HEK293 (cell line): ENCODE measurements around the gene DCTN3.

Experiments used
- CTCF ChIA-PET: fragments of 350-600 bp; formaldehyde crosslinking; extraction: SDS; loops from one replicate; lab custom pipeline; 2021; ENCODE audit warnings: antibody characterized with exemption; lab: Yijun Ruan, JAX
- POLR2A ChIA-PET: fragments of 300-600 bp; formaldehyde crosslinking; extraction: SDS; loops from one replicate; lab custom pipeline; 2020; ENCODE audit warnings: antibody characterized with exemption, inconsistent platforms; lab: Yijun Ruan, JAX
- H3K27ac ChIP-seq: fragments of 200-500 bp; sonication (Bioruptor generic); 2 replicates; pipeline ENCODE4 v1.5.1; 2014; ENCODE audit warnings: low read depth, low read length, control low read depth, inconsistent platforms; ENCODE audit errors: extremely low read depth
- H3K36me3 ChIP-seq, 2 experiments: fragments of 200-500 bp in 1 of 2; sonication (Bioruptor generic) in 1 of 2; 1 replicate in 1 of 2; 2 replicates in 1 of 2; pipeline ENCODE4 v1.5.1; 2014 to 2017; ENCODE audit warnings: inconsistent platforms in 2 of 2, low read length in 2 of 2; ENCODE audit not compliant: control insufficient read depth in 2 of 2, insufficient read depth in 1 of 2
- H3K4me1 ChIP-seq: fragments of 200-500 bp; sonication (Bioruptor generic); 2 replicates; pipeline ENCODE4 v1.5.1; 2014; ENCODE audit warnings: mild to moderate bottlenecking, low read length, inconsistent platforms; ENCODE audit not compliant: control insufficient read depth, insufficient read depth
- H3K4me3 ChIP-seq: 2 replicates; pipeline ENCODE4 v1.5.1; 2011; ENCODE audit warnings: low read depth, mild to moderate bottlenecking, control low read depth, low read length, moderate library complexity
- H3K9me3 ChIP-seq: fragments of 200-500 bp; sonication (Bioruptor generic); 2 replicates; pipeline ENCODE4 v1.5.1; 2014; ENCODE audit warnings: low read depth, low read length, inconsistent platforms; ENCODE audit not compliant: control insufficient read depth, insufficient read depth
- FEZF1 ChIP-seq: fragments of 450-650 bp; formaldehyde crosslinking; IDR thresholded peaks from 2 replicates; pipeline ENCODE4 v1.5.1; 2016; ENCODE audit warnings: missing biosample characterization, missing genetic modification characterization
- GLIS2 ChIP-seq: fragments of 450-650 bp; formaldehyde crosslinking; IDR thresholded peaks from 2 replicates; pipeline ENCODE4 v1.5.1; 2016; ENCODE audit warnings: missing biosample characterization, missing genetic modification characterization
- IKZF3 ChIP-seq: fragments of 450-650 bp; IDR thresholded peaks from 2 replicates; pipeline ENCODE4 v1.5.0; 2018; ENCODE audit warnings: missing biosample characterization, mild to moderate bottlenecking, missing genetic modification characterization, moderate library complexity
- MEIS1 ChIP-seq: sonication (generic); formaldehyde crosslinking; IDR thresholded peaks from 2 replicates; pipeline ENCODE4 v1.8.1; 2022; ENCODE audit warnings: missing genetic modification reagents, mild to moderate bottlenecking, borderline replicate concordance
- MZF1 ChIP-seq: fragments of 450-650 bp; formaldehyde crosslinking; IDR thresholded peaks from 2 replicates; pipeline ENCODE4 v1.5.1; 2017; ENCODE audit warnings: missing biosample characterization, missing genetic modification characterization, borderline replicate concordance
- ZFP69B ChIP-seq: fragments of 450-650 bp; formaldehyde crosslinking; IDR thresholded peaks from 2 replicates; pipeline ENCODE4 v1.5.1; 2016; ENCODE audit warnings: missing biosample characterization, missing genetic modification characterization
- ZIC2 ChIP-seq: fragments of 450-650 bp; formaldehyde crosslinking; IDR thresholded peaks from 2 replicates; pipeline ENCODE4 v1.5.1; 2016; ENCODE audit warnings: missing biosample characterization, missing genetic modification characterization
- ZNF121 ChIP-seq: fragments of 450-650 bp; formaldehyde crosslinking; IDR thresholded peaks from 2 replicates; pipeline ENCODE4 v1.5.1; 2016; ENCODE audit warnings: missing biosample characterization, missing genetic modification characterization
- ZNF157 ChIP-seq: fragments of 450-650 bp; formaldehyde crosslinking; IDR thresholded peaks from 2 replicates; pipeline ENCODE4 v1.5.1; 2016; ENCODE audit warnings: missing biosample characterization, missing genetic modification characterization
- ZNF211 ChIP-seq: fragments of 450-650 bp; formaldehyde crosslinking; IDR thresholded peaks from 2 replicates; pipeline ENCODE4 v1.5.1; 2016; ENCODE audit warnings: low read depth, missing biosample characterization, missing genetic modification characterization
- ZNF223 ChIP-seq: fragments of 450-650 bp; formaldehyde crosslinking; IDR thresholded peaks from 2 replicates; pipeline ENCODE4 v1.5.1; 2016; ENCODE audit warnings: missing biosample characterization, missing genetic modification characterization
- ZNF521 ChIP-seq: fragments of 450-650 bp; formaldehyde crosslinking; IDR thresholded peaks from 2 replicates; pipeline ENCODE4 v1.5.1; 2017; ENCODE audit warnings: missing biosample characterization, mild to moderate bottlenecking, missing genetic modification characterization
- ZNF596 ChIP-seq: fragments of 450-650 bp; IDR thresholded peaks from 2 replicates; pipeline ENCODE4 v1.5.0; 2018; ENCODE audit warnings: missing biosample characterization, mild to moderate bottlenecking, missing genetic modification characterization, moderate library complexity
- ZNF777 ChIP-seq: fragments of 450-650 bp; formaldehyde crosslinking; IDR thresholded peaks from 2 replicates; pipeline ENCODE4 v1.5.1; 2017; ENCODE audit warnings: missing biosample characterization, missing genetic modification characterization, borderline replicate concordance
- TF ChIP-seq, protein P1 (sequence below): fragments of 450-650 bp; formaldehyde crosslinking; IDR thresholded peaks from 2 replicates; pipeline ENCODE4 v1.5.1; 2016; ENCODE audit warnings: missing biosample characterization, missing genetic modification characterization
- TF ChIP-seq, protein P2 (sequence below): sonication (generic); formaldehyde crosslinking; IDR thresholded peaks from 2 replicates; pipeline ENCODE4 v1.8.1; 2022; ENCODE audit warnings: mild to moderate bottlenecking, moderate library complexity, missing genetic modification reagents
- TF ChIP-seq, protein P3 (sequence below): fragments of 450-650 bp; formaldehyde crosslinking; IDR thresholded peaks from 2 replicates; pipeline ENCODE4 v1.5.1; 2016; ENCODE audit warnings: missing biosample characterization, missing genetic modification characterization

The DCTN3 gene

DNA sequence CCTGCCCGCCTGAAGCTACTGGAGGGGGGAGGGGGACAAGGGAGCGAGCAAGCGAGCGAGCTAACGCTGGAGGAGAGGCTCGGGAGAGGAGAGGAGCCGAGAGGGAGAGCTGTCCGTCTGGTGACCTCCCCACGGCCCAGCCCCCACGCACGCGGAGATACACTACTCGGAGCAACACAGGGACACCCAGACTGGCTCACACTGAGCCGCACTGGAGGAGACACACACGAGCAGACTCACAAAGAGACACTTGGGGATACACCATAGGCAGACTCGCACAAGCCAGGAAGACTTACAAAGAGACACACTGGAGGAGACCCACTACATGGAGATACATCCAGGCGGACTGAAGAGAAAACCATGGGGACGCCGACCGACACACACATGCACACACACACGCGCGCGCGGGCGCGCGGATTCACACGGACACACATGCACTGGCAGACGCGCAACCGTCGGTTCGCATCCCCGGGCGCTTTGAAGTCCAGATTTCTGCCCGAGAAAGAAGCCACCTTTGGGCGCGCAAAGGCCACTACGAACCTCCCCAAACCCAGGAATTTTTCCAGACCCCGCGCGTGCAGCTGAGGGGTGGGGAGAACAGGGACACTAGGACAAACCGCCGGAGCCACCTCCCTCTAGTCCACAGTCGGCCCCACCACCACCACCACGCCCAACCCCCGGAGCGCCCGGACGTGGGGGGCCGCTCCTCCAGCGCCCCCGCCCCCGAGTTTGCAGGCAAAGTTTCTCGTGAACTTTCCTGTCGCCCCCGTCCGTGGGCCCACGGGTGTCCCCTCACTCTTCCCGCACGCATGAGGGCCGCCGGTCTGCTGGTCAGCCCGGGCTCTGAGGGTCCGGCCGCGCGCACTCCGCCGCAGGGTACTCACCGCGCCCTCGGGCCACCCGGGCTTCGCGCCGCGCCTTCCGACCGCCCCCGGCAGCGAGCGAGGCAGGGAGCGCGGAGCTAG is 31.3 kb downstream of the DCTN3 start:
- no peaks in the 10 kb centered on the region for H3K4me1 ChIP-seq
- H3K27ac ChIP-seq, result no peak overlapping the region; the same call in 1 of the 2 replicates
- no peaks in the 10 kb centered on the region for H3K36me3 ChIP-seq
- ChIA-PET CTCF (interaction anchor here (0.6 to 2.1 kb wide), 4 partner anchors 40 to 153 kb away, joined by 3 to 23 read pairs (median 4); no protein-coding TSS in a partner anchor), POLR2A (interaction anchor here (0.6 kb wide), 1 partner anchor 11 kb away, joined by 3 read pairs; no protein-coding TSS in a partner anchor)
- H3K9me3 ChIP-seq, result no peaks in the 10 kb centered on the region
- H3K4me3 ChIP-seq, result peak overlapping the region; percentile 44
- no peak for TF ChIP-seq ZNF223 (tag by site-specific recombination)
- TF ChIP-seq ZIC2, result peak; percentile 28; the same call in 1 of the 2 replicates
- peak; percentile 40 for TF ChIP-seq GLIS2 (tag by site-specific recombination)
- TF ChIP-seq, all 188 proteins: peak for 2

DNA sequence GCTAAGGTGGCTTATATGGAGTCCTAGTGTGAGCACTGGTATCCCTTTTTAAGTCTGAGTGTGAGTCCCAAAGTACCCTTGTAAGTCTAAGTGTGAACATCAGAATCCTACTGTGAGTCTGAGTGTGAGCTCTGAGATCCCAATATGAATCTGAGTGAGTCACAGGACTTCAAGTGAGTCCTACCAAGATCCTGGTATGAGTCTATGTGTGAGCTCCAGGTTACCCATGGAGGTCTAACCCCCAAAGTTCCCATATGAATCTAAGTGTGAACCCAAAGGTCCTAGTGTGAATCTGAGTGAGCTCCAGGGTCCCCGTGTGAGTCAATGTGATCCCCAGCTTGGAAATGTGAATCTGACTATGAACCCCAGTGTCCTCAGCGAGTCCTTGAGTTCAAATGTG is 33.0 kb downstream of the DCTN3 start:
- Histone ChIP-seq H3K9me3 (no peaks in the 10 kb centered on the region), H3K27ac (no peak overlapping the region), H3K4me1 (no peaks in the 10 kb centered on the region), H3K36me3 (no peaks in the 10 kb centered on the region), H3K4me3 (no peak overlapping the region)
- ChIA-PET CTCF (interaction anchor here (0.6 to 2.1 kb wide), 13 partner anchors 16 to 1704 kb away, joined by 3 to 23 read pairs (median 4); no protein-coding TSS in a partner anchor), POLR2A (interaction anchor here (0.5 kb wide), 1 partner anchor 16 kb away, joined by 3 read pairs; no protein-coding TSS in a partner anchor)
- TF ChIP-seq, protein P1, sequence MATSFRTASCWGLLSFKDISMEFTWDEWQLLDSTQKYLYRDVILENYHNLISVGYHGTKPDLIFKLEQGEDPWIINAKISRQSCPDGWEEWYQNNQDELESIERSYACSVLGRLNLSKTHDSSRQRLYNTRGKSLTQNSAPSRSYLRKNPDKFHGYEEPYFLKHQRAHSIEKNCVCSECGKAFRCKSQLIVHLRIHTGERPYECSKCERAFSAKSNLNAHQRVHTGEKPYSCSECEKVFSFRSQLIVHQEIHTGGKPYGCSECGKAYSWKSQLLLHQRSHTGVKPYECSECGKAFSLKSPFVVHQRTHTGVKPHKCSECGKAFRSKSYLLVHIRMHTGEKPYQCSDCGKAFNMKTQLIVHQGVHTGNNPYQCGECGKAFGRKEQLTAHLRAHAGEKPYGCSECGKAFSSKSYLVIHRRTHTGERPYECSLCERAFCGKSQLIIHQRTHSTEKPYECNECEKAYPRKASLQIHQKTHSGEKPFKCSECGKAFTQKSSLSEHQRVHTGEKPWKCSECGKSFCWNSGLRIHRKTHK (tag by site-specific recombination), result no peak
- TF ChIP-seq, protein P2, sequence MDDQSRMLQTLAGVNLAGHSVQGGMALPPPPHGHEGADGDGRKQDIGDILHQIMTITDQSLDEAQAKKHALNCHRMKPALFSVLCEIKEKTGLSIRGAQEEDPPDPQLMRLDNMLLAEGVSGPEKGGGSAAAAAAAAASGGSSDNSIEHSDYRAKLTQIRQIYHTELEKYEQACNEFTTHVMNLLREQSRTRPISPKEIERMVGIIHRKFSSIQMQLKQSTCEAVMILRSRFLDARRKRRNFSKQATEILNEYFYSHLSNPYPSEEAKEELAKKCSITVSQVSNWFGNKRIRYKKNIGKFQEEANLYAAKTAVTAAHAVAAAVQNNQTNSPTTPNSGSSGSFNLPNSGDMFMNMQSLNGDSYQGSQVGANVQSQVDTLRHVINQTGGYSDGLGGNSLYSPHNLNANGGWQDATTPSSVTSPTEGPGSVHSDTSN (CRISPR knock-in tag), result no peak
- TF ChIP-seq ZNF211 (tag by site-specific recombination) (no peak), ZNF121 (no peak), MEIS1 (CRISPR knock-in tag) (no peak), ZFP69B (tag by site-specific recombination) (no peak), ZNF521 (tag by site-specific recombination) (no peak), ZNF157 (tag by site-specific recombination) (no peak), IKZF3 (tag by site-specific recombination) (no peak), MZF1 (tag by site-specific recombination) (no peak), FEZF1 (tag by site-specific recombination) (no peak), ZNF596 (tag by site-specific recombination) (no peak), ZNF777 (tag by site-specific recombination) (no peak)
- TF ChIP-seq, protein P3, sequence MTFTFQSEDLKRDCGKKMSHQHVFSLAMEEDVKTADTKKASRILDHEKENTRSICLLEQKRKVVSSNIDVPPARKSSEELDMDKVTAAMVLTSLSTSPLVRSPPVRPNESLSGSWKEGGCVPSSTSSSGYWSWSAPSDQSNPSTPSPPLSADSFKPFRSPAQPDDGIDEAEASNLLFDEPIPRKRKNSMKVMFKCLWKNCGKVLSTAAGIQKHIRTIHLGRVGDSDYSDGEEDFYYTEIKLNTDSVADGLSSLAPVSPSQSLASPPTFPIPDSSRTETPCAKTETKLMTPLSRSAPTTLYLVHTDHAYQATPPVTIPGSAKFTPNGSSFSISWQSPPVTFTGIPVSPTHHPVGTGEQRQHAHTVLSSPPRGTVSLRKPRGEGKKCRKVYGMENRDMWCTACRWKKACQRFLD, result no peak
- TF ChIP-seq, all 188 proteins: peak for 0
